IMR-90 (cell line): ENCODE results near the gene ANKHD1. TPM values are rescaled to one million over a fixed set of nuclear protein-coding genes. Genes with fewer than 3 reads are reported as not detected.
A peak's percentile ranks its signal among the peaks of the same experiment; 100 is the strongest.

Source experiments
- ATAC-seq: fragments of 200-7000 bp; cut with Tn5 transposase; 2 replicates; pipeline ENCODE4 v1.9.1; 2020; ENCODE audit warnings: low read depth, mild to moderate bottlenecking, moderate library complexity
- BruUV-seq: library from RNA; stranded (reverse); fragments of 400-500 nt; replicated peaks from 2 replicates; lab custom pipeline; 2021; lab: Mats Ljungman, UMichigan
- CTCF ChIA-PET: fragments of 300-600 bp; formaldehyde crosslinking; extraction: SDS; loops from one replicate; lab custom pipeline; 2021; ENCODE audit warnings: antibody characterized with exemption; lab: Yijun Ruan, JAX
- POLR2A ChIA-PET: fragments of 300-600 bp; sonication (Branson Sonifier 250); formaldehyde crosslinking; loops from one replicate; lab custom pipeline; 2022; ENCODE audit warnings: antibody characterized with exemption; ENCODE audit not compliant: unreplicated experiment; lab: Charles Lee
- DNase-seq: peaks from one replicate; pipeline ENCODE4 v3.0.0; 2013
- H2AFZ ChIP-seq: replicated peaks from 2 replicates; pipeline ENCODE3; 2013; ENCODE audit warnings: low read length, mild to moderate bottlenecking; ENCODE audit not compliant: poor library complexity
- H2AK5ac ChIP-seq: 2 replicates; pipeline ENCODE4 v1.6.1; 2013; ENCODE audit warnings: low read depth, low read length, inconsistent platforms
- H2AK9ac ChIP-seq: replicated peaks from 2 replicates; pipeline ENCODE3; 2013; ENCODE audit warnings: mild to moderate bottlenecking, low read depth, low read length, moderate library complexity; ENCODE audit not compliant: poor library complexity
- H2BK120ac ChIP-seq: 2 replicates; pipeline ENCODE4 v1.6.1; 2013; ENCODE audit warnings: low read depth, low read length, inconsistent platforms
- H2BK15ac ChIP-seq: 3 replicates; pipeline ENCODE4 v1.6.1; 2013; ENCODE audit warnings: low read depth, low read length, inconsistent platforms
- H2BK20ac ChIP-seq: 2 replicates; pipeline ENCODE4 v1.6.1; 2013; ENCODE audit warnings: low read depth, mild to moderate bottlenecking, inconsistent platforms, low read length, moderate library complexity
- H2BK5ac ChIP-seq: 2 replicates; pipeline ENCODE4 v1.6.1; 2013; ENCODE audit warnings: mild to moderate bottlenecking, low read depth, low read length, inconsistent platforms; ENCODE audit not compliant: poor library complexity, severe bottlenecking
- H3K14ac ChIP-seq: replicated peaks from 2 replicates; pipeline ENCODE4 v1.6.1; 2013; ENCODE audit warnings: low read depth, low read length, inconsistent platforms
- H3K18ac ChIP-seq: 2 replicates; pipeline ENCODE4 v1.6.1; 2013; ENCODE audit warnings: low read depth, low read length, control low read depth
- H3K23ac ChIP-seq: 2 replicates; pipeline ENCODE4 v1.6.1; 2013; ENCODE audit warnings: low read depth, low read length, inconsistent platforms
- H3K27ac ChIP-seq: 2 replicates; pipeline ENCODE4 v1.5.1; 2013; ENCODE audit warnings: mild to moderate bottlenecking, control low read depth, low read length; ENCODE audit not compliant: insufficient read depth
- H3K27me3 ChIP-seq: 2 replicates; pipeline ENCODE4 v1.6.1; 2013; ENCODE audit warnings: low read length; ENCODE audit not compliant: control insufficient read depth, insufficient read depth
- H3K36me3 ChIP-seq: 2 replicates; pipeline ENCODE4 v1.6.1; 2013; ENCODE audit warnings: low read length, mixed read lengths; ENCODE audit not compliant: control insufficient read depth, insufficient read depth
- H3K4ac ChIP-seq: 2 replicates; pipeline ENCODE4 v1.6.1; 2013; ENCODE audit warnings: low read depth, low read length, inconsistent platforms
- H3K4me1 ChIP-seq: 2 replicates; pipeline ENCODE4 v1.6.1; 2013; ENCODE audit warnings: low read length, mixed read lengths; ENCODE audit not compliant: control insufficient read depth, insufficient read depth
- H3K4me2 ChIP-seq: 2 replicates; pipeline ENCODE4 v1.6.1; 2013; ENCODE audit warnings: low read depth, mild to moderate bottlenecking, control low read depth, low read length, moderate library complexity
- H3K4me3 ChIP-seq: 2 replicates; pipeline ENCODE4 v1.5.1; 2013; ENCODE audit warnings: low read depth, mild to moderate bottlenecking, control low read depth, low read length, moderate library complexity; ENCODE audit not compliant: insufficient read depth
- H3K56ac ChIP-seq: 2 replicates; pipeline ENCODE4 v1.6.1; 2013; ENCODE audit warnings: low read length, inconsistent platforms; ENCODE audit not compliant: insufficient read depth; ENCODE audit errors: extremely low read depth
- H3K79me1 ChIP-seq, 2 experiments: 2 replicates each; pipeline ENCODE4 v1.6.1; 2013; ENCODE audit warnings: low read length in 2 of 2, inconsistent platforms in 1 of 2, low read depth in 1 of 2
- H3K9ac ChIP-seq: 2 replicates; pipeline ENCODE4 v1.6.1; 2013; ENCODE audit warnings: low read depth, low read length, control low read depth
- H3K9me1 ChIP-seq: 2 replicates; pipeline ENCODE4 v1.6.1; 2013; ENCODE audit warnings: low read length, inconsistent platforms; ENCODE audit not compliant: insufficient read depth
- H3K9me3 ChIP-seq: 2 replicates; pipeline ENCODE4 v1.6.1; 2013; ENCODE audit warnings: low read length; ENCODE audit not compliant: control insufficient read depth, insufficient read depth
- H4K20me1 ChIP-seq: 2 replicates; pipeline ENCODE4 v1.6.1; 2013; ENCODE audit warnings: low read length, inconsistent platforms; ENCODE audit not compliant: insufficient read depth
- H4K5ac ChIP-seq: 2 replicates; pipeline ENCODE4 v1.6.1; 2013; ENCODE audit warnings: mild to moderate bottlenecking, low read depth, low read length, control low read depth
- H4K8ac ChIP-seq, 2 experiments: 2 replicates each; pipeline ENCODE4 v1.6.1; 2013; ENCODE audit warnings: low read depth in 2 of 2, low read length in 2 of 2, control low read depth in 1 of 2, inconsistent platforms in 1 of 2
- H4K91ac ChIP-seq: 2 replicates; pipeline ENCODE4 v1.6.1; 2013; ENCODE audit warnings: low read depth, low read length, inconsistent platforms; ENCODE audit not compliant: insufficient read depth
- BHLHE40 ChIP-seq: fragments of 150-350 bp; IDR thresholded peaks from 2 replicates; pipeline ENCODE4 v1.6.1; 2016; ENCODE audit warnings: mild to moderate bottlenecking, low read depth, low read length
- CEBPB ChIP-seq: IDR thresholded peaks from 2 replicates; pipeline ENCODE4 v1.6.1; 2012; ENCODE audit warnings: low read depth, low read length, improper control_type of control experiment
- CHD1 ChIP-seq: IDR thresholded peaks from 2 replicates; pipeline ENCODE4 v1.6.1; 2012; ENCODE audit warnings: low read depth, low read length, improper control_type of control experiment
- CTCF ChIP-seq: conservative IDR thresholded peaks from 2 replicates; pipeline ENCODE4 v1.5.1; 2012; ENCODE audit warnings: mild to moderate bottlenecking, low read depth, low read length, improper control_type of control experiment
- ELK1 ChIP-seq: fragments of 150-350 bp; IDR thresholded peaks from 2 replicates; pipeline ENCODE4 v1.6.1; 2016; ENCODE audit warnings: low read depth, mild to moderate bottlenecking, low read length, moderate library complexity, borderline replicate concordance
- FOS ChIP-seq: fragments of 150-350 bp; IDR thresholded peaks from 2 replicates; pipeline ENCODE4 v1.6.1; 2016; ENCODE audit warnings: low read depth, low read length
- MAFK ChIP-seq: IDR thresholded peaks from 2 replicates; pipeline ENCODE4 v1.6.1; 2012; ENCODE audit warnings: low read depth, low read length, improper control_type of control experiment
- MAZ ChIP-seq: IDR thresholded peaks from 2 replicates; pipeline ENCODE4 v1.6.1; 2012; ENCODE audit warnings: low read depth, mild to moderate bottlenecking, low read length, improper control_type of control experiment, moderate library complexity, borderline replicate concordance
- MXI1 ChIP-seq: IDR thresholded peaks from 2 replicates; pipeline ENCODE4 v1.6.1; 2012; ENCODE audit warnings: low read depth, mild to moderate bottlenecking, low read length, moderate library complexity, borderline replicate concordance
- NFE2L2 ChIP-seq: fragments of 150-350 bp; IDR thresholded peaks from 2 replicates; pipeline ENCODE4 v1.6.1; 2016; ENCODE audit warnings: low read depth, mild to moderate bottlenecking, low read length
- POLR2A ChIP-seq: IDR thresholded peaks from 2 replicates; pipeline ENCODE4 v1.6.1; 2012; ENCODE audit warnings: mild to moderate bottlenecking, low read depth, low read length
- RCOR1 ChIP-seq: IDR thresholded peaks from 2 replicates; pipeline ENCODE4 v1.6.1; 2012; ENCODE audit warnings: mild to moderate bottlenecking, low read length, improper control_type of control experiment; ENCODE audit not compliant: insufficient replicate concordance
- RFX5 ChIP-seq: IDR thresholded peaks from 2 replicates; pipeline ENCODE4 v1.8.0; 2012; ENCODE audit warnings: low read depth, mild to moderate bottlenecking, low read length, moderate library complexity
- WGBS, 2 experiments: methylation state at CpG; one replicate each; pipeline versions ENCODE4 v1.1.5 to v1.1.7; 2013; ENCODE audit warnings: missing lambda C conversion rate in 2 of 2; ENCODE audit not compliant: insufficient read length in 1 of 2; ENCODE audit errors: extremely low coverage in 2 of 2; 5-methylcytosine and 5-hydroxymethylcytosine counted together
- dilution Hi-C: fragments of 300-500 bp; cut with HindIII; formaldehyde crosslinking; loops from one replicate; pipeline ENCODE4 v1.14.3; 2018; ENCODE audit warnings: low sequenced_read_pairs; ENCODE audit not compliant: unreplicated experiment
- in situ Hi-C: fragments of 300-500 bp; cut with MboI; formaldehyde crosslinking; loops from 3 replicates; pipeline ENCODE4 v1.14.3; 2019; ENCODE audit warnings: low sequenced_read_pairs, inconsistent platforms, mixed read lengths
- intact Hi-C: fragments of 100-400 bp; cut with micrococcal nuclease; formaldehyde crosslinking; loops from 2 replicates; pipeline ENCODE4 v1.10.0; 2022
- polyA plus RNA-seq, 3 experiments: library from polyadenylated mRNA; depleted of rRNA; stranded (reverse); fragments of >200 nt; gene quantifications; 2 replicates each; pipeline ENCODE4 v1.2.3, GENCODE V29; 2012; ENCODE audit warnings: low replicate concordance in 1 of 3
- total RNA-seq: library from RNA; depleted of rRNA; stranded (reverse); fragments of >200 nt; gene quantifications from 2 replicates; pipeline ENCODE4 v1.2.3, GENCODE V29; 2012

Gene ANKHD1
- total and polyA plus RNA-seq, 2 of the 4 experiments (the other 2 are of a cell fraction), result 32.1 to 36.7 TPM

GRCh38 chr5:140561753-140562523, 160.3 kb downstream of the ANKHD1 start (continued):
- no peak for TF ChIP-seq CHD1

GRCh38 chr5:140563596-140563995, 162.0 kb downstream of the ANKHD1 start:
- 0 out of 2 replicates have a peak overlapping the region, but pooled peaks have one; percentile 62 for H3K56ac ChIP-seq
- in situ Hi-C loops, result loop anchor here (5.0 kb wide), 1 partner anchor 84 kb away; the partner anchor contains the start of genes IK and NDUFA2
- TF ChIP-seq RFX5, result no peak
- TF ChIP-seq MAZ, result no peak
- TF ChIP-seq CHD1, result no peak
- TF ChIP-seq ELK1, result no peak
- no peak for TF ChIP-seq NFE2L2
- no peak for TF ChIP-seq CEBPB
- no peak; the same call in 1 of the 2 replicates for TF ChIP-seq MXI1
- TF ChIP-seq MAFK, result no peak
- TF ChIP-seq CTCF, result no peak
- TF ChIP-seq RCOR1, result no peak
- no peak for TF ChIP-seq BHLHE40
- TF ChIP-seq POLR2A, result no peak
- no peak for TF ChIP-seq FOS

More at GRCh38 chr5:140563596-140563995, 162.0 kb downstream of the ANKHD1 start:
- Histone ChIP-seq H3K9me1 (peaks cover 17% of the 10 kb centered on the region), H3K4me2 (peak overlapping the region; percentile 92), H3K9me3 (no peaks in the 10 kb centered on the region), H2BK120ac (0 out of 2 replicates have a peak overlapping the region, but pooled peaks have one; percentile 30), H4K5ac (peak overlapping the region; percentile 65), H2BK20ac (no peak overlapping the region), H3K4ac (peak overlapping the region; percentile 33), H3K14ac (peak overlapping the region; percentile 97), H3K36me3 (peaks cover 35% of the 10 kb centered on the region), H4K20me1 (no peaks in the 10 kb centered on the region), H4K8ac (peak overlapping the region; percentile 83 to 88; a peak in 3 of 4 replicates), H3K27me3 (no peaks in the 10 kb centered on the region), H3K9ac (peak overlapping the region; percentile 76), H3K18ac (peak overlapping the region; percentile 16; the same call in 1 of the 2 replicates), H2AK9ac (peak overlapping the region; percentile 95), H3K27ac (peak overlapping the region; percentile 72), H2BK15ac (no peak overlapping the region), H3K4me1 (peaks cover 8% of the 10 kb centered on the region), H3K4me3 (peak overlapping the region; percentile 82), H4K91ac (peak overlapping the region; percentile 53), H2AK5ac (peak overlapping the region; percentile 78; the same call in 1 of the 2 replicates), H3K23ac (peak overlapping the region; percentile 92), H2AFZ (peak overlapping the region; percentile 97), H3K79me1 (peaks cover 27 to 53% of the 10 kb centered on the region in 2 experiments), H2BK5ac (peak overlapping the region; percentile 31)
- WGBS, 2 experiments, result 50% methylated on average over 3 of the region's 8 CpGs; no CpG with 5 or more reads in 1 of the 2 experiments
- no TSS peak for BruUV-seq
- ChIA-PET POLR2A (interaction anchor here (0.6 kb wide), 2 partner anchors 77 to 424 kb away, joined by 3 to 4 read pairs; no protein-coding TSS in a partner anchor), CTCF (interaction anchor here (0.5 kb wide), 1 partner anchor 23 kb away, joined by 3 read pairs; no protein-coding TSS in a partner anchor)
- DNase-seq, result no peak
- dilution Hi-C loops (no loop called here), intact Hi-C loops (no loop called here)
- no peak for ATAC-seq
